Mesothelial cell of epicardium (in vitro differentiated cells): Measurements from ENCODE around the gene KLLN. TPM values are rescaled to one million over a fixed set of nuclear protein-coding genes. Genes with fewer than 3 reads are reported as not detected.
"Not testable (repeated sequence)": the region's sequence is repeated elsewhere in the genome, so short reads cannot be mapped to it uniquely, and the experiment has no call there.

Experiments
- DNase-seq, 2 experiments: peaks; one replicate each; pipeline ENCODE4 v3.0.0; 2021; ENCODE audit warnings: low spot score in 2 of 2; ENCODE audit not compliant: unreplicated experiment in 2 of 2
- H3K27ac Mint-ChIP-seq: 2 replicates; pipeline ENCODE4 v1.8.0; 2021; ENCODE audit warnings: mixed read lengths
- H3K27me3 Mint-ChIP-seq: 2 replicates; pipeline ENCODE4 v1.8.0; 2021; ENCODE audit warnings: low read depth, mixed read lengths
- H3K36me3 Mint-ChIP-seq: 2 replicates; pipeline ENCODE4 v1.8.0; 2021; ENCODE audit warnings: mixed read lengths
- H3K4me1 Mint-ChIP-seq: 2 replicates; pipeline ENCODE4 v1.8.0; 2021; ENCODE audit warnings: mixed read lengths
- H3K4me3 Mint-ChIP-seq: 2 replicates; pipeline ENCODE4 v1.8.0; 2021; ENCODE audit warnings: mild to moderate bottlenecking, moderate library complexity, mixed read lengths
- H3K9me3 Mint-ChIP-seq: 2 replicates; pipeline ENCODE4 v1.8.0; 2021; ENCODE audit warnings: mixed read lengths
- total RNA-seq: library from RNA; stranded (reverse); gene quantifications from 3 replicates; pipeline ENCODE4 v1.2.1, GENCODE V29; 2021
- TF ChIP-seq, protein P1 (sequence below): fragments of 200-600 bp; sonication (generic); IDR thresholded peaks from one replicate; pipeline ENCODE4 v1.5.0; 2021; ENCODE audit warnings: antibody characterized with exemption; ENCODE audit not compliant: unreplicated experiment

The KLLN gene
- total RNA-seq, 1 donor from 2014 or later, result 1.2 TPM

DNA sequence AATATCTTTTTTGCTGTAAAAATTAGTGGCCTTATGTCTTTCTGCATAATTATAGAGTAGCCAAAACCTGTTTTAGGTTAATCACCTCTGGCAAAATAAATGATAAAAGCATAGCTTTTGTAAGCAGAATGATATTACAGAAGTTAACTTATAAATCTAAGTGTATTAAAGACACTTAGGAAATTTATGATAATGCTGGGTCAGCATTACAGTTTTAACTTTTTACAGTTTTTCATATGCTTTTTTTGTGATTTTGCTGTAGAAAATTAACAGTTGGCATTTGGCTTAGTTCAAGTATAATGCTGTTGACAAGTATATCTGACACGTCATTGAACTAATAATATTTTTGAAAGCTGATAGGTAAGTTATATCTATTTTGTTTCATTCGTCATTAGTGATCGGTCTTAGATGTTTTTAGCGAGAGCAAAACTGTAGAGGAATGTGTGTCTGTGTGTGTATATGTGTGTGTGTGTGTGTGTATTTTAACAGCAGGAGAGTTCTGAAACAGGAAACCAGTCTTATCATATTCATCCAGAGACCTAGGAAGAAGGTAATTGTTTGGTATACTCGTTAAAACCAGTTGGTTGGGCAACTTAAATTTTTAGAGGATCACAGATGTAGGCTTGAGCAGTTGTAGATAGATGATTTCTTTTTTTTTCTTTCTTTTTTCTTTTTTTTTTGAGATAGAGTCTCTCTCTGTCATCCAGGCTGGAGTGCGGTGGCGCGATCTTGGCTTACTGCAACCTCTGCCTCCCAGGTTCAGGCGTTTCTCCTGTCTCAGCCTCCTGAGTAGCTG is 15.5 kb upstream of the KLLN start:
- Mint-ChIP-seq H3K27me3 (no peaks in the 10 kb centered on the region), H3K36me3 (peaks cover 22% of the 10 kb centered on the region)

DNA sequence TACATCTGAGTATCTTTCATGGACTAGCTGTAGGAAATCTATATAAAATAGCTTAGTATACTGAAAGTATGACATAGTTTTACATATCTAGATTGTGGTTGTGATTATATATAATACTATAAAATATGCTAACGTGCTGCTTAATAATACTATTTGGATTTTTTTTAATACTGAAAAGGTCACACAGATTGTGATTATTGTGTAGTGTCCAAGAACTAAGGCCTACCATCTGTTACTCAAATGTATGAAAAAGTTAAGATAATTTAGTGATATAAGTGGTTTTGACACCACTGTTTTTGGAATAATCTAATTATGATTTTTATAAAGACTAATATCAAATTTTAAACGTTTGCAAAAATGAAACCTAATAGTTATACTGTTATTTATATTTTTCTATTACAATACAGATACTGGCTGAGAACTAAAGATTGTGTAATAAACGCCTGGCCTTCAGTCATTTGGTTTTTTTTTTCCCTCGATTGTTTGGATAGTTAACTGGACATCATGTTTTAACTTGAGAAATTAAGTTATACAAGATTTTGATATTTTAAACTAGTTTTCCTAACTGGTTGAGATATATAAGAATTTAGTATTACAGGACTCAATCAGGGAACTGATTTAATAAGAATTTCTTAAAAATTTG is 12.7 kb upstream of the KLLN start:
- Mint-ChIP-seq H3K4me3 (no peak overlapping the region), H3K36me3 (peaks cover 8% of the 10 kb centered on the region), H3K4me1 (peaks cover 10% of the 10 kb centered on the region), H3K27me3 (no peaks in the 10 kb centered on the region), H3K9me3 (peaks cover 5% of the 10 kb centered on the region), H3K27ac (no peak overlapping the region)
- DNase-seq, result no peak
- TF ChIP-seq, protein P1, sequence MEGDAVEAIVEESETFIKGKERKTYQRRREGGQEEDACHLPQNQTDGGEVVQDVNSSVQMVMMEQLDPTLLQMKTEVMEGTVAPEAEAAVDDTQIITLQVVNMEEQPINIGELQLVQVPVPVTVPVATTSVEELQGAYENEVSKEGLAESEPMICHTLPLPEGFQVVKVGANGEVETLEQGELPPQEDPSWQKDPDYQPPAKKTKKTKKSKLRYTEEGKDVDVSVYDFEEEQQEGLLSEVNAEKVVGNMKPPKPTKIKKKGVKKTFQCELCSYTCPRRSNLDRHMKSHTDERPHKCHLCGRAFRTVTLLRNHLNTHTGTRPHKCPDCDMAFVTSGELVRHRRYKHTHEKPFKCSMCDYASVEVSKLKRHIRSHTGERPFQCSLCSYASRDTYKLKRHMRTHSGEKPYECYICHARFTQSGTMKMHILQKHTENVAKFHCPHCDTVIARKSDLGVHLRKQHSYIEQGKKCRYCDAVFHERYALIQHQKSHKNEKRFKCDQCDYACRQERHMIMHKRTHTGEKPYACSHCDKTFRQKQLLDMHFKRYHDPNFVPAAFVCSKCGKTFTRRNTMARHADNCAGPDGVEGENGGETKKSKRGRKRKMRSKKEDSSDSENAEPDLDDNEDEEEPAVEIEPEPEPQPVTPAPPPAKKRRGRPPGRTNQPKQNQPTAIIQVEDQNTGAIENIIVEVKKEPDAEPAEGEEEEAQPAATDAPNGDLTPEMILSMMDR, result no peak

More for the DNA sequence above, 15.5 kb upstream of the KLLN start:
- Mint-ChIP-seq H3K4me1 (peaks cover 3% of the 10 kb centered on the region), H3K4me3 (no peak overlapping the region), H3K27ac (peak overlapping the region; percentile 5), H3K9me3 (peaks cover 6% of the 10 kb centered on the region)
- TF ChIP-seq, protein P1, result no peak
- no peak for DNase-seq

DNA sequence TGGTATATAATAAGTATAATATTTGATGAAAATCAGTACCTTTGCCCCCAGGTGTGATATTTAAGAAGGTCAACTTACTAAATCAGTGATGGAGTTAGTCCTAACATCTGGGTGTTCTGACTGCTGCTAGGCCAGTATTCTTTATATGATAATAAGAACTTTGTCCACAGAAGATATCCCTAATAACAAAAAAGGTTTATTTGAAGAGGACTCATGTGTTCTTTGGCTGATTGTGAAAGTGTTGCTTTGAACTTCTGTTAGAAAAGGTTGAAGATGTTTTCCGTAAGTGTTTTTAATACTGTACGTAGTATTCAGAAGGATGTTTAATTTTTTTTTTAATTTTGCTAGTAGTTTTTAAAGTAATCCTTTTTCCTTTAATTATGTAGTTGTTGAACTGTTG is 10.3 kb upstream of the KLLN start:
- H3K4me3 Mint-ChIP-seq, result no peak overlapping the region
- H3K36me3 Mint-ChIP-seq, result no peaks in the 10 kb centered on the region
- no peaks in the 10 kb centered on the region for H3K27me3 Mint-ChIP-seq
- H3K4me1 Mint-ChIP-seq, result peaks cover 19% of the 10 kb centered on the region
- no peak for DNase-seq
- H3K9me3 Mint-ChIP-seq, result no peaks in the 10 kb centered on the region
- TF ChIP-seq, protein P1, result no peak
- no peak overlapping the region for H3K27ac Mint-ChIP-seq

DNA sequence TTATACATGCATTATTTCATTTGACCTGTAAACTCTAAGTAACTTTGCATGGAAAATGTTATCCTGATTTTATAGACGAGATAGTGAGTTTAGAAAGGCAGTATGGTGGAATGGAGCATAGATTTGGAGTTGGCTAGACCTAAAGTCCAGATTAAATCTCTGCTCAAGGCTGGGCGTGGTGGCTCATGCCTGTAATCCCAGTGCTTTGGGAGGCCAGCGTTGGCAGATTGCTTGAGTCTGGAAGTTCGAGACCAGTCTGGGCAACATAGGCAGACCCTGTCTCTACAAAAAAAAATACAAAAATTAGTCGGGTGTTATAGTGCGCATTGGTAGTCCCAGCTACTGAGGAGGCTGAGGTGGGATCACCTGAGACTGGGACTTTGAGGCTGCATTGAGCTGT is 9.5 kb upstream of the KLLN start:
- H3K36me3 Mint-ChIP-seq, result no peaks in the 10 kb centered on the region
- H3K27me3 Mint-ChIP-seq, result no peaks in the 10 kb centered on the region
- DNase-seq, result no peak
- H3K4me3 Mint-ChIP-seq, result no peak overlapping the region
- TF ChIP-seq, protein P1, result no peak
- no peak overlapping the region for H3K27ac Mint-ChIP-seq
- peaks cover 27% of the 10 kb centered on the region for H3K4me1 Mint-ChIP-seq
- H3K9me3 Mint-ChIP-seq, result no peaks in the 10 kb centered on the region

DNA sequence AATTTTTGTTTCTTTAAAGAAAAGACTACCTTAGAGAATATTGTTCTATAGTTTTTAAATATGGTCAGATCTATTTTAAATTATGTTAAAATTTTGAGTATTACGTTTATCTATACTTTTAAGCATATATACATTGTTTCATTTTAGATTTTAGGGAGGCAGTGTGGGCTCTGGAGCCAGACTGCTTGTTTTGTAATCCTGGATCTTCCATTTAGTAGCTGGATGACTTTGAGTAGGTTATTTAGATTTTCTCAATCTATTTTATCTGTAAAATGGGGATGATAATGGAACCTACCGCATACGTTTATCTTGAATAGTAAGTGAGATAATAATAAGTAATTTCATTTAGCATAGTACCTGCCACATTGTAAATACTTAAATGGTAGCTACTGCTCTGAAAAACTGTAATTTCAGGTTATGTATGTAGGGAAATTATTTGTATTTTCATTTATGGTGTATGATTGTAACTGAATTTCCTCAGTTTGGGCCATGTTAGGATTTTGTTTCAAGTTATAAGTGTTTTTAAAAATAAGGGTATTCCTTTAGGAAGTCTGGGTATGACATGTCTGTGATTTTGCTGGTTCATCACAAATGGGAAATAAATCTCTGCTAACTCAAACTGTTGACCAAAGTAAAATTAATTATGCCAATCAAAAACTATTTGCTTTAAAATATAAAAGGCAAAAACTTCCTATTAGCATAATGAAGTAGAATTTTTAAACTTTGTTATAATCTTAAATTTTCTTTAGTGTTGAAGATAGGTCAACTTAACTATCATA is 6.6 kb upstream of the KLLN start:
- no peaks in the 10 kb centered on the region for H3K27me3 Mint-ChIP-seq
- no peaks in the 10 kb centered on the region for H3K36me3 Mint-ChIP-seq
- H3K27ac Mint-ChIP-seq, result no peak overlapping the region
- H3K9me3 Mint-ChIP-seq, result no peaks in the 10 kb centered on the region
- peaks cover 46% of the 10 kb centered on the region for H3K4me1 Mint-ChIP-seq
- no peak for DNase-seq
- TF ChIP-seq, protein P1, result no peak
- H3K4me3 Mint-ChIP-seq, result no peak overlapping the region

DNA sequence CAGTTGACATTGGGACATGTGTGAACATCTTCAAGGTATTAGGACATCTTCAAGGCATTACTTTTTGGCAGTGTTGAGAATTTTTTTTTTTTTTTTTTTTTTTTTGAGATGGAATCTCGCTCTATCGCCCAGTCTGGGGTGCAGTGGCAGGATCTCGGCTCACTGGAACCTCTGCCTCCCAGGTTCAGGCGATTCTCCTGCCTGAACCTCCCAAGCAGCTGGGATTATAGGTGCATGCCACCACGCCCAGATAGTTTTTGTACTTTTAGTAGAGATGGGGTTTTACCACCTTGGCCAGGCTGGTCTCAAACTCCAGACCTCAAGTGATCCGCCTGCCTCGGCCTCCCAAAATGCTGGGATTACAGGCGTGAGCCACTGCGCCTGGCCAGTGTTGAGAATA is 5.8 kb upstream of the KLLN start:
- Mint-ChIP-seq H3K4me3 (peak overlapping the region; percentile 8), H3K4me1 (peaks cover 46% of the 10 kb centered on the region), H3K27ac (peak overlapping the region; percentile 25)
- H3K36me3 Mint-ChIP-seq, H3K27me3 Mint-ChIP-seq, H3K9me3 Mint-ChIP-seq, DNase-seq: not testable (repeated sequence)
